Endometrial microvascular endothelial cells (primary cell): ENCODE data around the gene KRT7. TPM values are rescaled to one million over a fixed set of nuclear protein-coding genes. Genes with fewer than 3 reads are reported as not detected.

Experiments used
- in situ Hi-C: cut with HindIII; loops from 2 replicates; pipeline ENCODE4 v1.10.0; 2017; ENCODE audit warnings: low sequenced_read_pairs, low pct_unique_long_range_greater_than_20kb; ENCODE audit errors: inconsistent ontology term
- total RNA-seq: library from RNA; depleted of rRNA; stranded (reverse); fragments of >200 nt; gene quantifications from one replicate; pipeline ENCODE4 v1.2.3, GENCODE V29; 2015; ENCODE audit errors: inconsistent ontology term

The KRT7 gene
- total RNA-seq, 1 donor from 2014 or later: 495 TPM

- in situ Hi-C loops: loop anchor here (10.0 kb wide), 1 partner anchor 74 kb away; no protein-coding TSS in a partner anchor
These were observed 22.7 kb upstream of the KRT7 start for GRCh38 chr12:52210186-52210924.

GRCh38 chr12:52210925-52211650 lies 22.0 kb upstream of the KRT7 start:
- in situ Hi-C loops: loop anchor here (10.0 kb wide), 1 partner anchor 74 kb away; no protein-coding TSS in a partner anchor

- in situ Hi-C loops: loop anchor here (10.0 kb wide), 1 partner anchor 73 kb away; no protein-coding TSS in a partner anchor
These were observed 21.1 kb upstream of the KRT7 start for GRCh38 chr12:52211716-52212585.

- in situ Hi-C loops: loop anchor here (10.0 kb wide), 1 partner anchor 72 kb away; no protein-coding TSS in a partner anchor
These were observed 20.1 kb upstream of the KRT7 start for GRCh38 chr12:52212701-52213563.

GRCh38 chr12:52213564-52214420 lies 19.3 kb upstream of the KRT7 start:
- in situ Hi-C loops: loop anchor here (10.0 kb wide), 1 partner anchor 71 kb away; no protein-coding TSS in a partner anchor

GRCh38 chr12:52214421-52214802 lies 18.6 kb upstream of the KRT7 start:
- in situ Hi-C loops: loop anchor here (10.0 kb wide), 1 partner anchor 70 kb away; no protein-coding TSS in a partner anchor

GRCh38 chr12:52215587-52216031 lies 17.4 kb upstream of the KRT7 start:
- in situ Hi-C loops: loop anchor here (10.0 kb wide), 1 partner anchor 69 kb away; no protein-coding TSS in a partner anchor

- in situ Hi-C loops: loop anchor here (10.0 kb wide), 1 partner anchor 69 kb away; no protein-coding TSS in a partner anchor
These were observed 16.9 kb upstream of the KRT7 start for GRCh38 chr12:52216100-52216499.

GRCh38 chr12:52216807-52217206 lies 16.2 kb upstream of the KRT7 start:
- in situ Hi-C loops: loop anchor here (10.0 kb wide), 1 partner anchor 68 kb away; no protein-coding TSS in a partner anchor

- in situ Hi-C loops: loop anchor here (10.0 kb wide), 1 partner anchor 68 kb away; no protein-coding TSS in a partner anchor
These were observed 15.8 kb upstream of the KRT7 start for GRCh38 chr12:52217223-52217622.

- in situ Hi-C loops: loop anchor here (10.0 kb wide), 1 partner anchor 67 kb away; no protein-coding TSS in a partner anchor
These were observed 15.0 kb upstream of the KRT7 start for GRCh38 chr12:52218001-52218400.

GRCh38 chr12:52220477-52220876 lies 12.6 kb upstream of the KRT7 start:
- in situ Hi-C loops: no loop called here

- in situ Hi-C loops: no loop called here
These were observed 11.8 kb upstream of the KRT7 start for GRCh38 chr12:52221070-52221781.

GRCh38 chr12:52221912-52222457 lies 11.1 kb upstream of the KRT7 start:
- in situ Hi-C loops: no loop called here

GRCh38 chr12:52222692-52223091 lies 10.4 kb upstream of the KRT7 start:
- in situ Hi-C loops: no loop called here

- in situ Hi-C loops: no loop called here
These were observed 9.5 kb upstream of the KRT7 start for GRCh38 chr12:52223406-52224039.
